ENCODE data around the gene RPAIN. TPM values are rescaled to one million over a fixed set of nuclear protein-coding genes. Genes with fewer than 3 reads are reported as not detected.

Gene RPAIN
- polyA plus RNA-seq, 4 donors = 27.3 to 54.2 (median 30.9) TPM

DNA sequence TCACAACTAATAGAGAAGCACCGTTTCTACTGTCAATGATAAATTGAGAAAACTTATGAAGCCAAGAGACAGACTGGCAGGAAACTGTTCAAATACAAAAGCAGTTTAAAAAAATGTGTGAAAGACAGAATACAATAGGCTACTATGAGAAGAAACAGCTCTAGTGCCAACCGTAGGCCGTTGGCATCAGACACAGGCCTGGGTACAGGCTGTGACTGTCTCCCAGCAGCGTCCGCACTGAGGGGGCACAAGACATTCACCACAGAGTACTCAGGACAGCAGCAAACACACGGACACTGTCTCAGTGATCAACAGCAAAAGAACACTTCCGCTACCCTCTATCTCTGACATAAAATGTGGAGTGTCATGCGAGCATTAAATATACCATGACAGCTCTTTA is 26.8 kb downstream of the RPAIN start:
- Histone ChIP-seq H3K27ac (ENCODE audit: low read depth in 1 of 3, low read length in 2 of 3) (no peak overlapping the region), H3K4me1 (ENCODE audit: control insufficient read depth in 3 of 3, insufficient read depth in 2 of 3, low read depth in 1 of 3, low read length in 2 of 3) (no peaks in the 10 kb centered on the region), H3K9me3 (ENCODE audit: control insufficient read depth in 2 of 2, insufficient read depth in 1 of 2, low read depth in 1 of 2, low read length in 1 of 2) (no peaks in the 10 kb centered on the region), H3K36me3 (ENCODE audit: control insufficient read depth in 3 of 3, insufficient read depth in 2 of 3, low read depth in 1 of 3, low read length in 3 of 3) (peaks cover 7 to 54% (median 9%) of the 10 kb centered on the region in 3 donors), H3K27me3 (ENCODE audit: control insufficient read depth in 3 of 3, insufficient read depth in 3 of 3, low read length in 3 of 3) (no peaks in the 10 kb centered on the region), H3K4me3 (ENCODE audit: low read depth in 1 of 3, low read length in 3 of 3) (no peak overlapping the region)
- 90 to 93% (median 91%) methylated on average over 8 of the region's 8 CpGs for WGBS, 3 donors
- DNase-seq (no peak), FAIRE-seq (no peak)

DNA sequence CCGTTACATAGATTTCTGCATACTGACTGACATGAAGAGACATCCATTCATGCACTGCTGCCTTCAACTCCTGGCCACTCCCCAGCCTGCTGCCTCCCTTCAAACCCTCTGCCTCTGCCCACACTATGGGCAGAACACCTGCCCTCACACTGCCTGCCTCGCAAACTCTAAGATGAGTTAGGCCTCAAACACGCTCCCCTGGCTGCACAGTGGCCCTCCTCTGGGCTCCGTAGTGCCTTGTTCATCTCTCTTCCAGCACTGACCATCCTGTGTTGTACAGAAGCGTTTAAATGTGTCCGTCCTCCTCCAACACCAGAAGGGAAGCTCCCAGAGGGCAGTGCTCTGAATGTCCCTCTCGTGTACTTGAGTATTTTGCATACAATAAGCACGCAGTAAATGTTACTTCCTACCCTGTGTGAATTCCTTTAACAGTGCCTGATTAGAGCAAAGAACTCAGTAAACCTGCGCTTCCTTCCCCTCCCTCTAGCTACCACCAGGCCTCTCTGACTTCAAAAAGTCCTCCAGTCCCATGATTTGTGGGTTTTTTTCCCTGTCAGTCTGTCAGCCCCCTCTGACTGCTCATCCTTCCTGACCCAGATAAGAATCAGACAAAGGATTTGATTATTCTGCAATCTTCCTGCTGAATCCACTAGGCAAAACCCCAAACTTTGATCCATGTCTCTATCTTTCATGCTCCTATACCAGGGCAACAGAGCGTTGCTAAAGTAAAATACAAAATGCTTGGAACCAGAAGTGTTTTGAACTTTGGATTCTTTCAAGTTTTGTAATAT is 44.9 kb downstream of the RPAIN start:
- Histone ChIP-seq H3K27ac (ENCODE audit: low read depth in 1 of 3, low read length in 2 of 3) (no peak overlapping the region), H3K4me1 (ENCODE audit: control insufficient read depth in 3 of 3, insufficient read depth in 2 of 3, low read depth in 1 of 3, low read length in 2 of 3) (peaks cover 0 to 8% (median 4%) of the 10 kb centered on the region in 3 donors), H3K27me3 (ENCODE audit: control insufficient read depth in 3 of 3, insufficient read depth in 3 of 3, low read length in 3 of 3) (no peaks in the 10 kb centered on the region), H3K9me3 (ENCODE audit: control insufficient read depth in 2 of 2, insufficient read depth in 1 of 2, low read depth in 1 of 2, low read length in 1 of 2) (no peaks in the 10 kb centered on the region), H3K36me3 (ENCODE audit: control insufficient read depth in 3 of 3, insufficient read depth in 2 of 3, low read depth in 1 of 3, low read length in 3 of 3) (peaks cover 0 to 16% (median 0%) of the 10 kb centered on the region in 3 donors), H3K4me3 (ENCODE audit: low read depth in 1 of 3, low read length in 3 of 3) (no peak overlapping the region)
- 85 to 90% (median 88%) methylated on average over 10 of the region's 10 CpGs for WGBS, 3 donors
- FAIRE-seq = no peak
- DNase-seq = no peak

DNA sequence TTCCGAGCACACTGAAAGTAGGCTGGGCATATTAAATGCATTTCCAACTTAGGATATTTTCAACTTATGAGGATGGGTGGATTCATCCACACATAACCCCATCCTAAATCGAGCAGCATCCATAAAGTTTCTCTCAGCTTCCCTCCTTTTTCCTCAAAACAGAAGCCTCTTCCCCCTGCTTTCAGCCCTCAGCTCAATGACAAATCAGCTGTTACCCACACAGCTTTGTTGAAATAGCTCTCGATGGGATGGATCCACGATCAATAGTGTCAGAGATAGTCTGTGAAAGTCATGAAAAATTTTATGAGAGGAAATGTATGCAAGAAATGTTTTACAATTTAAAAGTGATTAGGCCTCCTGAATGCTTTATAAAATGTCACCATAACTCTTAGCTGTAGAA is 46.3 kb downstream of the RPAIN start:
- H3K9me3 ChIP-seq (ENCODE audit: control insufficient read depth in 2 of 2, insufficient read depth in 1 of 2, low read depth in 1 of 2, low read length in 1 of 2) = no peaks in the 10 kb centered on the region
- 84 to 94% (median 90%) methylated on average over 4 of the region's 4 CpGs for WGBS, 3 donors
- no peak overlapping the region for H3K27ac ChIP-seq (ENCODE audit: low read depth in 1 of 3, low read length in 2 of 3)
- FAIRE-seq (no peak), DNase-seq (no peak)
- H3K27me3 ChIP-seq (ENCODE audit: control insufficient read depth in 3 of 3, insufficient read depth in 3 of 3, low read length in 3 of 3) = no peaks in the 10 kb centered on the region
- H3K36me3 ChIP-seq (ENCODE audit: control insufficient read depth in 3 of 3, insufficient read depth in 2 of 3, low read depth in 1 of 3, low read length in 3 of 3) = peaks cover 0 to 3% (median 0%) of the 10 kb centered on the region in 3 donors
- H3K4me1 ChIP-seq (ENCODE audit: control insufficient read depth in 3 of 3, insufficient read depth in 2 of 3, low read depth in 1 of 3, low read length in 2 of 3) = peaks cover 0 to 8% (median 4%) of the 10 kb centered on the region in 3 donors
- no peak overlapping the region for H3K4me3 ChIP-seq (ENCODE audit: low read depth in 1 of 3, low read length in 3 of 3)

DNA sequence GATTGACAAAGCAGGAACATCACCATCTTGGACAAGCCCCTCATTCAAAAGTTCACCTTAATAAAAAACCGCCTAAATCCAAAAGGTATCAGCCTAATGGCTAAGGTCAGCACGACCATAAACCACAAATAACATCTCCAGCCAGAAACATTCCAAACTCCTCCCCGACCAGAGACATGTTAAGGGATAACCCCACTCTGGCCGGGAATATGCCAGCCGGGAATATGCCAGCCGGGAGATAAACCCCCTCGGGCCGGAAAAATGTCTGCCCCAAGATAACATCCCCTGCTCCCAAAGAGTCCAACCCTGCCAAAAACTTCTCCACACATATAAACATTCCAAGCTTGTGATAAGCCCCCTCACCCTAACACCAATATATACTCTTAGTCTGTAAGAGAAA is 47.4 kb downstream of the RPAIN start:
- Histone ChIP-seq H3K27ac (ENCODE audit: low read depth in 1 of 3, low read length in 2 of 3) (no peak overlapping the region), H3K4me3 (ENCODE audit: low read depth in 1 of 3, low read length in 3 of 3) (peak overlapping the region in 2 of 3 donors; percentile 77 to 85), H3K36me3 (ENCODE audit: control insufficient read depth in 3 of 3, insufficient read depth in 2 of 3, low read depth in 1 of 3, low read length in 3 of 3) (peaks cover 0 to 4% (median 0%) of the 10 kb centered on the region in 3 donors), H3K27me3 (ENCODE audit: control insufficient read depth in 3 of 3, insufficient read depth in 3 of 3, low read length in 3 of 3) (no peaks in the 10 kb centered on the region), H3K9me3 (ENCODE audit: control insufficient read depth in 2 of 2, insufficient read depth in 1 of 2, low read depth in 1 of 2, low read length in 1 of 2) (no peaks in the 10 kb centered on the region), H3K4me1 (ENCODE audit: control insufficient read depth in 3 of 3, insufficient read depth in 2 of 3, low read depth in 1 of 3, low read length in 2 of 3) (peaks cover 0 to 8% (median 4%) of the 10 kb centered on the region in 3 donors)
- FAIRE-seq = no peak
- 3 to 10% (median 8%) methylated on average over 8 of the region's 8 CpGs for WGBS, 3 donors
- peak in 1 of 2 donors; percentile 9 for DNase-seq

DNA sequence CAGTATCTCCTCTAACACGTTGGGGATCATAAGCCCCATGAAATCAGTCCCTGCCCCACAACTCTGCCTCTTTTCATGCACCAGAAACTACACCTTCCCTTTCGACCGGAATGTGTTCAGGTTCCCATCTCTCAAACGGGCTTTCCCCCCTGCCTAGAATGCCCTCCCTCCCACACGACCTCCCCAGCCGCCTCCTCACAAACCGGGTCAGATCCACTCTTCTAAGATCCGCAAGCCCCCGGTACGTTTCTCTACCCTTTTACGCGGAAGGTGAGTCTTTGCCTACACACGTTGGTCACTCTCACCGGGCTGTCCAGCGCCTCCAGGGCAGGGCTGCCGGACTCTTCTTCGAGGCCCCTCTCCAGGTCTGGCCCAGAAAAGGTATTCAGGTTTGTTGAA is 48.1 kb downstream of the RPAIN start:
- Histone ChIP-seq H3K27ac (ENCODE audit: low read depth in 1 of 3, low read length in 2 of 3) (peak overlapping the region in 2 of 3 donors; percentile 39 to 82), H3K27me3 (ENCODE audit: control insufficient read depth in 3 of 3, insufficient read depth in 3 of 3, low read length in 3 of 3) (no peaks in the 10 kb centered on the region), H3K4me3 (ENCODE audit: low read depth in 1 of 3, low read length in 3 of 3) (peak overlapping the region; percentile 77 to 99 (median 85)), H3K9me3 (ENCODE audit: control insufficient read depth in 2 of 2, insufficient read depth in 1 of 2, low read depth in 1 of 2, low read length in 1 of 2) (no peaks in the 10 kb centered on the region), H3K4me1 (ENCODE audit: control insufficient read depth in 3 of 3, insufficient read depth in 2 of 3, low read depth in 1 of 3, low read length in 2 of 3) (peaks cover 0 to 8% (median 4%) of the 10 kb centered on the region in 3 donors), H3K36me3 (ENCODE audit: control insufficient read depth in 3 of 3, insufficient read depth in 2 of 3, low read depth in 1 of 3, low read length in 3 of 3) (peaks cover 1 to 4% (median 1%) of the 10 kb centered on the region in 3 donors)
- 0 to 1% (median 1%) methylated on average over 17 of the region's 17 CpGs for WGBS, 3 donors
- FAIRE-seq = no peak
- DNase-seq = peak in 1 of 2 donors; percentile 5

DNA sequence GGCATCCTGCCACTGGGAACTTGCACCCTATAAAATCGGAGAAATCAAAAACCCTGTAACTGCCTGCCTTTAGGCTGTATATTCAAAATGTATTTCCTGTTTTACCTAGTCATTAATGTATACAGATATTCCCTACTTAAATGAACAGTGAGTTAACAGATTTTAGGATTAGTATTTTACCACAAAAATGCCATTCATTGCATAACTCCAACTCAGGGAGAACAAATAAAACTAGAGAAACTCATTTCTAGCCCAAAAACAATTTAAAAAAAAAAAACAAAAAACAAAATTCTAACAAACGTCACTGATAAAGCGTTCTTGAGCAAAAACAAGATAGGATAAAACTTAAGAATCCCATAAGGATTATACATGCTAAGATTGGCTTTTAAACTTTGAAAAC is 52.5 kb downstream of the RPAIN start:
- no peak overlapping the region for H3K4me3 ChIP-seq (ENCODE audit: low read depth in 1 of 3, low read length in 3 of 3)
- 87 to 94% (median 90%) methylated on average over 3 of the region's 3 CpGs for WGBS, 3 donors
- H3K27ac ChIP-seq (ENCODE audit: low read depth in 1 of 3, low read length in 2 of 3) = no peak overlapping the region

DNA sequence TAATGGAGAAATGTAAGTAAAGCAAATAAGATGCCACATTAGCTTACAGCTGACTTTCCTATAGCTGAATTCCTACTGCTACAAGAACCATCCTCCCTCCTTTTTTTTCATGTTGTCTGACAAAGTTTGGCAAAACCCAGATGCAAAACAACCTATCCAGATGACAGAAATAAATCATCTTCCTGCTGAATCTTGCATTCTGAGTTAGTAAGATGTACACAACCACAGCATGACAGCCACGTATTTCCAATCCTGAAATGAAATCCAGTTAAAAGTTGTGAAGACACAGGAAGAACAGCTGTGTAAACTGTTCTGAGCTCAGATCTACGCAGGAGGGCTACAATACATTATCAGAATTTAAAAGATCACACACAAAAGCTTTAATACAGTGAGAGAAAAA is 53.9 kb downstream of the RPAIN start:
- FAIRE-seq = no peak

More for the DNA sequence above, 52.5 kb downstream of the RPAIN start:
- H3K9me3 ChIP-seq (ENCODE audit: control insufficient read depth in 2 of 2, insufficient read depth in 1 of 2, low read depth in 1 of 2, low read length in 1 of 2) = no peaks in the 10 kb centered on the region
- peaks cover 8 to 17% (median 13%) of the 10 kb centered on the region in 3 donors for H3K36me3 ChIP-seq (ENCODE audit: control insufficient read depth in 3 of 3, insufficient read depth in 2 of 3, low read depth in 1 of 3, low read length in 3 of 3)
- H3K4me1 ChIP-seq (ENCODE audit: control insufficient read depth in 3 of 3, insufficient read depth in 2 of 3, low read depth in 1 of 3, low read length in 2 of 3) = no peaks in the 10 kb centered on the region
- no peaks in the 10 kb centered on the region for H3K27me3 ChIP-seq (ENCODE audit: control insufficient read depth in 3 of 3, insufficient read depth in 3 of 3, low read length in 3 of 3)
- FAIRE-seq (no peak), DNase-seq (no peak)

DNA sequence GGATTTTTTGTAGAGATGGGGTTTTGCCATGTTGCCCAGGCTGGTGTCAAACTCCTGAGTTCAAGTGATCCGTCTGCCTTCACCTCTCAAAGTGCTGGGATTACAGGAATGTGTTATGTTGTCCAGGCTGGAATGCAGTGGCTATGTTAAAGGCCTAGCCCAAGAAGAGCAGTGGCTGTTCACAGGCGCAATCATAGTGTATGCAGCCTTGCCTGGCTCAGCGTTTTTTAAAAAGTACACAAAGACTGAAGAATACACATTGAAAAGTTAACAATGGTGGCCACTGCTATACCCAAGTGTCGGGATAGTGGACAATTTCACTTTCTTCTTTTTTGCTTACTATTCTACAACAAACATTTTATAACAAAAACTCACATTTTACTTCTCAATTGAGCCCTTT is 59.0 kb downstream of the RPAIN start:
- Histone ChIP-seq H3K36me3 (ENCODE audit: control insufficient read depth in 3 of 3, insufficient read depth in 2 of 3, low read depth in 1 of 3, low read length in 3 of 3) (peaks cover 20 to 36% (median 28%) of the 10 kb centered on the region in 3 donors), H3K4me1 (ENCODE audit: control insufficient read depth in 3 of 3, insufficient read depth in 2 of 3, low read depth in 1 of 3, low read length in 2 of 3) (no peaks in the 10 kb centered on the region), H3K27ac (ENCODE audit: low read depth in 1 of 3, low read length in 2 of 3) (no peak overlapping the region), H3K27me3 (ENCODE audit: control insufficient read depth in 3 of 3, insufficient read depth in 3 of 3, low read length in 3 of 3) (no peaks in the 10 kb centered on the region), H3K4me3 (ENCODE audit: low read depth in 1 of 3, low read length in 3 of 3) (no peak overlapping the region), H3K9me3 (ENCODE audit: control insufficient read depth in 2 of 2, insufficient read depth in 1 of 2, low read depth in 1 of 2, low read length in 1 of 2) (peaks cover 0 to 7% of the 10 kb centered on the region in 2 donors)
- FAIRE-seq = no peak
- DNase-seq = no peak
- WGBS, 3 donors = 93 to 96% (median 95%) methylated on average over 4 of the region's 4 CpGs

More for the DNA sequence above, 53.9 kb downstream of the RPAIN start:
- no peak for DNase-seq
- Histone ChIP-seq H3K27me3 (ENCODE audit: control insufficient read depth in 3 of 3, insufficient read depth in 3 of 3, low read length in 3 of 3) (no peaks in the 10 kb centered on the region), H3K9me3 (ENCODE audit: control insufficient read depth in 2 of 2, insufficient read depth in 1 of 2, low read depth in 1 of 2, low read length in 1 of 2) (peaks cover 0 to 6% of the 10 kb centered on the region in 2 donors), H3K4me1 (ENCODE audit: control insufficient read depth in 3 of 3, insufficient read depth in 2 of 3, low read depth in 1 of 3, low read length in 2 of 3) (no peaks in the 10 kb centered on the region), H3K27ac (ENCODE audit: low read depth in 1 of 3, low read length in 2 of 3) (no peak overlapping the region), H3K36me3 (ENCODE audit: control insufficient read depth in 3 of 3, insufficient read depth in 2 of 3, low read depth in 1 of 3, low read length in 3 of 3) (peaks cover 15 to 21% (median 20%) of the 10 kb centered on the region in 3 donors), H3K4me3 (ENCODE audit: low read depth in 1 of 3, low read length in 3 of 3) (no peak overlapping the region)
- 92 to 97% (median 93%) methylated on average over 2 of the region's 2 CpGs for WGBS, 3 donors

Measured in small intestine (tissue), 7 donors.